ENCODE measurements around the gene IGSF9B.
A peak's percentile ranks its signal among the peaks of the same experiment; 100 is the strongest.

Gene IGSF9B

GRCh38 chr11:133898770-133899115, 58.0 kb downstream of the IGSF9B start:
- no peak for DNase-seq (ENCODE audit: low spot score)

GRCh38 chr11:133898031-133898769, 58.6 kb downstream of the IGSF9B start:
- DNase-seq (ENCODE audit: low spot score), result peak; percentile 77

DNA sequence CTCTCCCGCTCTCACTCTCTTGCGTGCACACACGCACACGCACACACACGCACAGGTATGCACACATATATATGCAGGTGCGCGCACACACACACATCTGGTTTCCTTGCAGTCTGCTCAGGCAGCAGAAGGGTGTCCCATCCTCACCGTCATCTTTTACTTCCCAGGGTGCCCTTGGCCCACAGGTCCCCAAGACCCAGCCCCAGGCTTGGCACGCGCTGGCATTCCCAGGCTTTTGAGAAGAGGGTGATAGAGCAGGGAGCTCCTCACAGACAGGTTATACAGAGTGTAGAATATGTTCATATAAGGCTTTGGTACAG, 59.5 kb downstream of the IGSF9B start:
- no peak for DNase-seq (ENCODE audit: low spot score)

GRCh38 chr11:133896642-133897330, 60.0 kb downstream of the IGSF9B start:
- DNase-seq (ENCODE audit: low spot score), result no peak

DNA sequence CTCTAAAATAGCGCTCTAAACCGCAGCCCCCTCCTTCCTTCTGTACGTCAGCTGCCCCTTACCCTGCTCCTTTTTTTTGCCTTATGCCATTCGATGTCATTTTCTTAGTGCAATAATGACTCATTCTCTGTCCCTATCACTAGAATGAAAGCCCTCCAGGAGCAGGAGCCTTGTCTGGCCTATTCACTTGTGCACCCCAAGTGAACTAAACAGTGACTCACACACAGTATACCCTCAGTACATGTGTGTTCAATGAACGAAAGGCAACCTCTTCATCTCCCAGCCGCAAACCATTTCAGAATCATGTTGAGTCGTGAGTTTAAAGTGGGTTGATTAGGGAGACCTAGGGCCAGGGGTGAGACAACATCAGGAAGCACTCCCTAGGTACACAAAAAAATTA, 60.7 kb downstream of the IGSF9B start:
- DNase-seq (ENCODE audit: low spot score), result no peak

DNA sequence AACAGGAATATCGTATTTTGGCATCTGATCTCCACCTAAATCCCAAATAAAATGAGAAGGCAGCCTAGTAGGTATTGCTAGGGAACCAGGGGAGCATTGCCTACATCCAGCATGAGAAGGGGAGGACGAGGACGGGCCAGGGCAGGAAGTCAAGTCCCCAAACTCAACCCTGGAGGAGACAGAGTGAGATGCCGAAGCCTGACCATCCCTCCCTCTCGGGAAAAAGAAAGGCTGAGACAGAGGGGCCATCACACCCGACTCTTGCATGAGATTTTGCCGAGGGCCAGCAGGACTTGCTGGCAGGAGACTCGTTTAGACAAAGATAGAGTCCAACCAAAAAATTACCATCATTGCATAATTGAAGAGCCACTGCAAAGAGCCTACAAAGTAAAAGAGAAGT, 61.2 kb downstream of the IGSF9B start:
- no peak for DNase-seq (ENCODE audit: low spot score)

GRCh38 chr11:133895061-133895479, 61.7 kb downstream of the IGSF9B start:
- DNase-seq (ENCODE audit: low spot score), result peak; percentile 60

DNA sequence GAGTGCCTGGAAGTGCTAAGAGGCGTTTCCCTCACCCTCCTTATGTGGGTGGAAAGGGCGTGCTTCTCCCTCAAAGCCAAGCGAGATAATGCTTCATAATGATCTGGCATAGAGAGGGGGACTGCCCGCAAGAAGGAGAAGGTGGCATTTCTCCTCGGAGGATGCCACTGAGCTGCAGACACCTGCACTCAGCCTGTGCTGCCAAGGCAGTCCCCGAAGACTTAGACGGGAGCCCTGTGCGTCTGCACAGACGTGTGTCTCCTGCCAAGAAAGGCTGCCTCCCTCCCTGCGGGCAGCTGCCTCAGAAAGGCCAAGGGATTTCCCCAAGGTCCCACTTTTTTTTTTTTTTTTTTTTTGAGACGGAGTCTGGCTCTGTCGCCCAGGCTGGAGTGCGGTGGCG, 63.4 kb downstream of the IGSF9B start:
- DNase-seq (ENCODE audit: low spot score), result no peak

DNA sequence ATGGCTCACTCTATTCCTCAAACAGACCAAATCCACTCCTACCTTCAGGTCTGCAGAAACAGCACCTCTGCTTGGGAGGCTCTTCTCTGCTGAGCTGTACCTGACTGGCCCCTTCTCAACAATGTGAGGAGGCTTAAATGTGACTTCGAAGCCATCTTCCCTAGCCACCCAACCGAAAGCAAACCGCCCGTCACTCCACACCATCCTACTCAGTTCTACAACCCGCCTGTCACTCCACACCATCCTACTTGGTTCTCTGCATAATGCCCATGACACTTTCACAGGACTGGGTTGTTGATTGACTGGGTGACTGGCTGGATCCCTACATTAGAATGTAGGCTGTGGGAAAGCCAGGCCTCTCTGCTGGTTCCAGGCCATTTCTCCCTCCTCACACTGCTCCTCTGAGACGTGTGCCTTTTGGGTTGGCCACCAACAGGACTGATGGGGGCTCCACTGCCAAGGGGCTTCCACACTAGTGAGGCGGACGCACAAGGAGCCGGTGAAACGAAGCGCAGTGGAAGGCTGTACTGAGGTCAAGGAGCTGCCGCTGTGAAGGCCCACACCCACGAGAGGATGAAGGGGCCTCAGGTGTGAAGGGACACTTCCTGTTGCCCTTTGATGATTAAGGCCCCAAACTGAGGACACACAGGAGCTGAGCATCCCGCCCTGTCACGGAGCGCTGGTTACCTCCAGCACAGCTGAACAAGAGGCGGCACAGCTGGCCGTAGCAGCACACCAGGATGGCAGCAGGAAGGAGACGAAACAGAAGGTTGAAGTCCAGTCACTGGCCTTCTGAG, 64.0 kb downstream of the IGSF9B start:
- no peak for DNase-seq (ENCODE audit: low spot score)

- no peak for DNase-seq (ENCODE audit: low spot score)
Measured at GRCh38 chr11:133892126-133892525, 64.6 kb downstream of the IGSF9B start.

GRCh38 chr11:133889893-133890292, 66.9 kb downstream of the IGSF9B start:
- DNase-seq (ENCODE audit: low spot score), result no peak

- DNase-seq (ENCODE audit: low spot score), result no peak
Measured at GRCh38 chr11:133889188-133889587, 67.6 kb downstream of the IGSF9B start.

DNA sequence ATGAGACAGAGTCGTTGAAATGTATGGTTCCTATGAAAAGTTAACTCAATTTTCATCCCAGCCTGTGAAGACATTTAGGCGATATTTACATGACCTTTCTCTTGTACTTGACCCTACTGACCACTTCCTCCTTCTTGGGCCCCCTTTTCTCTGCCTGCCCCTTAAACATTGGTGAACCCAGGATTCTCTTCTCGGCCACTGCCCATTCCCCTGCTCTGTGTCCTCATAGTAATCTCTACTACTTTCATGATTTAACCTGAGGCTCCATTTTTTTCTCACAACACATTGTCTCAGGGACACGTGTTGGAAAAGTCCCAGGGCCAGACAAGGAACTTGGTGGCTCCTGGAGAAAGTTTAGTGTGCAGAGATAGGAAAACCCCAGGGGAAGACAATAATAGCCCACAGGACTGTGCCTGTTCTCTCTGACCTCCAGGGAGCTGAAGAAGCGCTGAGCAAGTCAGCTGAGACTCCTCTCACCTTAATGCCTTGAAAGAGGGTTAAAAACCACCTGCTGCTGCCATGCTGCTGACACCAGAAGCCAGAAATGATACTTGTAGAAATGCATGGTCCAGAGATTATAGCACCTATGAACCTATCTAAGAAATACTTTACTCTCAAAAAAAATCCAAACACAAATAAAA, 69.0 kb downstream of the IGSF9B start:
- no peak for DNase-seq (ENCODE audit: low spot score)

DNA sequence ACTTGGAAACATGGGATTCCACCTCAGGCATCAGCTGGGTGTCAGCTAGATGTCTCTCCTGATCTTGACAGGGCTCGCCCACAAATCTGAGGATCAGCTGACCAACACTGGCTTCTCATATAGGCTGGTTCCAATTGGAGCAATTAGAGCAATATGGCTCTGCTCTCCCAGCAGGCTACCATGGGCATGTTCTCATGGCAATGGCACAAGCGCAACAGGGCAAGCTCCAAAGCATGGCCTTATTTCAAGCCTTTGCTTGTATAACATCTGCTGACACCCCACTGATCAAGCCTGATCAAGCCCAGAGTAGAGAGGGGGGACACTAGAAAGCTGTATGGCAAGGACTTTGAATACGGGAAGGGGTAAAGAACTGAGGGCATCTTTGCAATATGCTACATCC, 70.7 kb downstream of the IGSF9B start:
- DNase-seq (ENCODE audit: low spot score), result no peak

GRCh38 chr11:133872160-133872559, 84.6 kb downstream of the IGSF9B start:
- no peak for DNase-seq (ENCODE audit: low spot score)

- DNase-seq (ENCODE audit: low spot score), result no peak
Measured at GRCh38 chr11:133867456-133867855, 89.3 kb downstream of the IGSF9B start.

- no peak for DNase-seq (ENCODE audit: low spot score)
Measured at GRCh38 chr11:133865466-133865865, 91.3 kb downstream of the IGSF9B start.

GRCh38 chr11:133864756-133865155, 92.0 kb downstream of the IGSF9B start:
- DNase-seq (ENCODE audit: low spot score), result no peak

- no peak for DNase-seq (ENCODE audit: low spot score)
Measured at GRCh38 chr11:133860151-133860550, 96.6 kb downstream of the IGSF9B start.
